Stimulated activated CD4-positive, alpha-beta T cell treated with anti-CD3 and anti-CD28 coated beads, Interleukin-1b, Interleukin-23, amount 100 ng/mL, for 48 hours (primary cell): ENCODE measurements around the gene SPDYE16.
"Not testable (repeated sequence)": the region's sequence is repeated elsewhere in the genome, so short reads cannot be mapped to it uniquely, and the experiment has no call there.

Experiments
- DNase-seq: peaks from one replicate; pipeline ENCODE4 v3.0.0-alpha.2; 2020

The SPDYE16 gene

GRCh38 chr7:76503244-76503643 lies 39.9 kb downstream of the SPDYE16 start:
- not testable (repeated sequence) for DNase-seq

DNA sequence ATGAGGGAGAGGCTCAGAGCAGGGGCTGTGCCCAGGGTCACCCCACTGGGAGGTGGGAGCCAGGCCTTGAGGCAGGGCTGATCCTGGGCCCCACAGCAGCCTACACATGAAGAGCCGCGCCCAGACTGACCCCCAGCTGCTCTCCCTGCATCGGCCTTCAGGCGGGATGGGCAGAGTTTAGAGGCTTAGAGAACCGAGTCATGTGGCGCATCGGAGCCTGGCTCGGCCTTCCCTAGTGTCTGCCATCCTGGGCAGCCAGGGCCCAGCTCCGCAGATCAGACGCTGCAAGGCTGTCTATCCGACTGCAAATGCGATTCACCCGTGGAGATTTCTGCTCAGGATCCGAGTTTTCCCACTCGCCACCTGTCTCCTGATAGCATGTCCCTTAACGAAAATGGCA lies 40.3 kb downstream of the SPDYE16 start:
- not testable (repeated sequence) for DNase-seq

DNA sequence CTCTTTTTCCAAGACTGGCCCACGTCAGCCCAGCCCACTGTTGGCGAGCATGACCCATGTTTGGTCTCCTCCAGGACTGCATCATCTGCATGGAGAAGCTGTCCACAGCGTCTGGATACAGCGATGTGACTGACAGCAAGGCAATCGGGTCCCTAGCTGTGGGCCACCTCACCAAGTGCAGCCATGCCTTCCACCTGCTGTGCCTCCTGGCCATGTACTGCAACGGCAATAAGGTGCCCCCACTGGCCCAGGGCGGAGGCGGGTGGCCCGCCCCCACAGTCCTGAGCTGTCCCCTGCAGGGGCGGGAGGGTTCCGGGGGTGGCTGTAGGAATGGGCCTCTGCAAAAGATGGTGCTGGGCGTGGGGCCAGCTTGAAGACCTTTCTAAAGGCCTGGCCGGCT lies 40.9 kb downstream of the SPDYE16 start:
- not testable (repeated sequence) for DNase-seq

GRCh38 chr7:76499924-76500241 lies 43.2 kb downstream of the SPDYE16 start:
- DNase-seq, result not testable (repeated sequence)

GRCh38 chr7:76499201-76499923 lies 43.7 kb downstream of the SPDYE16 start:
- not testable (repeated sequence) for DNase-seq

DNA sequence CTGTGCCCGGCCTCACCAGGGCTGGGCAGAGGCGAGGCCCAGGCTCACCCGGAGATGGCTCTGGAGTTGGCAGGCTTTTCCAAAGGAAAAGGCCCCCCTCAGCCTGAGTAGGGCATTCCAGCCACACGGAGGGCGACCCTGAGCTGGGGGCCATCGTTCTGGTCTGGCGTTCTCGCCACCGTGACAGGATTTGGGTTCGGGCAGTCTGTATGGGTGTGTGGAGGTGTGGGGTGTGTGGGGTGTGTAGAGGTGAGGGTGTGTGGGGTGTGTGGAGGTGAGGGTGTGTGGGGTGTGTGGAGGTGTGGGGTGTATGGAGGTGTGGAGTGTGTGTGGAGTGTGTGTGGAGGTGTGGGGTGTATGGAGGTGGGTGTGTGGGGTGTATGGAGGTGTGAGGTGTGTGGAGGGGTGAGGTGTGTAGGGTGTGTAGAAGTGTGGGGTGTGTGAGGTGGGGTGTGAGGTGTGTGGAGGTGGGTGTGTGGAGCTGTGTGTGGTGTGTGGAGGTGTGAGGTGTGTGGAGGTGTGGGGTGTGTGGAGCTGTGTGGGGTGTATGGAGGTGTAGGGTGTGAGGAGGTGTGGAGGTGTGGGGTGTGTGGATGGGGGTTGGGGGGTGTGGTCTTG lies 44.4 kb downstream of the SPDYE16 start:
- not testable (repeated sequence) for DNase-seq

DNA sequence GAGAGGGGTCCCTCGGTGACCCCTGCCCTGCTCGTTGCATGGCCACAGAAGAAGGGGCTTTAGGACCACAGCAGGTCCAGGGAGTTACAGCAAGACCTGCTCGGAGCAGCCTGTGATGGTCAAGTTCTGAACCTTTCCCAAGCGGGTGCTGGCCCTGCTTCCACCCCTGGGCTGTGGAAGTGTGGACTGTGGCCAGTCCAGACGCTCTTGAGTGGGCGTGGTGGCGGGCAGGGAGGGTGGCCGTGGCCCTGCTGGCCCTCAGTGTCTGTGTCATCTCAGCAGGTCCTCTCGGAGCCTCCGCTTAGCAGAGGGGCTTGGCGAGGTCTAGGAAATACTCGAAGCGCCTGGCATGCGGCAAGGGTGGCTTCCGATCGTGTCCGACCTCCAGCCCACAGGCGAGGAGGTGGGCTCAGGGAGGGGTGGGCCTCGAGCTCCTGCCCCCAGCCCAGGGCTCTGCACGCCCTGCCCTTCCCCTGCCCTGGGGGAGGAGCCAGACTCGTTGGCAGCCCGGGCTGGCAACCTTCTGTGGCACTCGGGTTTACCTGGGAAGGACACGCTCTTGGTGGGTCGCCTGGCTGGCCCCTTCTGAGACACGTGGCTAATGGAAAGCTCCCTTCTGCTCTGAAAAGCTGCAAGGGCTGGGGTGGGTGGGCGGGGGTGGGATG lies 45.0 kb downstream of the SPDYE16 start:
- not testable (repeated sequence) for DNase-seq

DNA sequence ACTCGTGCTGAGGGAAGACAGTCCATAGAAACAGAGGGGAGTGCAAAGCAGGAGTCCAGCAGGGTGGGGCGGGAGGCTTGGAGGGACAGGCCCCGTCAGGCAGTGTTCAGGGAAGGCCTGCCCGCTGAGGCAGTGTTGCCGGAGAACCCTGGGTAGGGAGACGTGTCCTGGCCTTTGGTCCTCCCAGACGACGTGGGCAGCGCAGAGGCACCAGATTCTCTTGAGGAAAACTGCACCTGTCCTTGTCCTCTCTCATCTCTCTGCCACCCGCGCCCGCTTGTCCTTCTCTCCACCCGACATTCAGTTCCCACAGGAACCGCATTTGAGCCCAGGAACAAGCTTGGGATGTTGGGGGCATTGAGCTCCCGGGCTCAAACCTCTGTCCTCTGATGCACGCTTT lies 47.4 kb downstream of the SPDYE16 start:
- not testable (repeated sequence) for DNase-seq

GRCh38 chr7:76492139-76492538 lies 51.0 kb downstream of the SPDYE16 start:
- not testable (repeated sequence) for DNase-seq

GRCh38 chr7:76487969-76488368 lies 55.1 kb downstream of the SPDYE16 start:
- not testable (repeated sequence) for DNase-seq

- peak; percentile 48 for DNase-seq
Measured at GRCh38 chr7:76486618-76487017, 56.5 kb downstream of the SPDYE16 start.

DNA sequence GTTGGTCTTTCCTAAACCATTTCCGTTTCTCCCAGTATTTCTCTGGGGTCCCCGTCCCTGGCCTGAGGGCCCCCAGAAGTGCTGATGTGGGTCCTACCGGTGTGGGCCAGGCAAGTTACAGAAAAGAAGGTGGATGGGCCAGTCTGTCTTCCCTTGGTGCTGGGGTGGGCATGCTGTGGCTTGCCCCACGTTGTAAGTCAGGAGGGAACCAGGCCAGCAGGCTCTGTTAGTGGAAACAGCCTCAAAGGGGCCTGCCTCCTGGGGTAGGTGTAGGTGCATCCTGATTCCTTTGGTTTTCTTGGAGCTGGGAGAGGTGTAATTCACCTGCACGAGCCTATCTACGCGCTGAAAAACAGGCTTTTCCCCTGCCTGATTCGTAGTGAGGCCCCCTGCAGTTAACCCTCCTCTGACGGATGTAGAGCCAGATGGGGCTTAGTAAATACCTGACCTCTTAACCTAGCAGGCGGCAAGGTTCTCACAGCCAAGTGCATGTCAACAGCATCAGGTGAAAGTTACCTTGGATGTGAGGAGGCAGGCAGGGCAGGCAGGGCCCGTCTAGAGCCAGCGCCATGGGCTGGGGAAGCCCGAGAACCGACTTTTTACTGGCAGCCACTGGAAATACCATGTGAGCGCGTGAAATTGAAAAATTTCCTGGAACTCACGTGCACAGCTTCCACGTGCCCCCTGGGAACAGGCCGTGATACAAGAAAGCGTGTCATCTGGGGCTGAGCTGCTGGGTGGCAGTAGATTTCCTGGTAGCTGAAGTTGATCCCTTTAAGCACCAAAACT lies 57.1 kb downstream of the SPDYE16 start:
- not testable (repeated sequence) for DNase-seq

DNA sequence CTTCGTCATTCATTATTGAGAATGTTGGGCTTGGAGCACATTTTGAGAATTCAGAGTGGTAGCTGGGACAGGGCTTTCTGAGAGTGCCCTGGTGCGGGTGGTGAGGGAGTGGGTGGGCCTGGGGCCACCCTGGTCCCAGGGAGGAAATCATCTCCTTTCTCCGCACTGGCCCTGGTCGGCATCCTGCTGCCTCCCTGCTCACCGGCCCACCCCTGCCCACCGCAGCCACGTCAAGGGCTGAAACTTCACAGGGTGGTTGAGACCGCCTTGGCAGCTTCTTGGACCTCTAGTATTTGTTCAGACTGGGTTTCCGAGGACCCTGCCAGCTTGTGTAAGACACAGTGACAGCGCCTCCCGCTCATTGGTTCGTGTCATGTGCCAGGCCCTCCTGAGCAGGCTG lies 58.6 kb downstream of the SPDYE16 start:
- DNase-seq, result not testable (repeated sequence)

DNA sequence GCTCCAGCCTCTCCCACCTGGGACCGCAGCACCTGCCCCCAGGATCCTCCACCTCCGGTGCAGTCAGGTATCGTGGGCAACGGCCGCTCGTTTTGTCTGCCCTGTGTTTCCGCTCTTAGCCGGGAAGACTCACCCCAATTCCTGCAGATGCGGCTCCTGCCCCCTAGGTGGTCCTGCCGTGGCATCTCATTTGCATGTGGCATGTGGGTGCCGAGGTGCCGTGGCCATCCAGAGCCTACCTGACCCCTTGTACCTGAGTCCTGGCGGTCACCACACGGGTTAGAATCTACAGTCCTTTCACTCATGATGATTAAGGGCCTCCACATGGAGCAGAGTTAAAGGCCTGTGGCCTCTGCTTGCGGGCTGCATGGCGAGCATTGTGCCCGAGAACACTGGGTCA lies 60.0 kb downstream of the SPDYE16 start:
- DNase-seq, result not testable (repeated sequence)

DNA sequence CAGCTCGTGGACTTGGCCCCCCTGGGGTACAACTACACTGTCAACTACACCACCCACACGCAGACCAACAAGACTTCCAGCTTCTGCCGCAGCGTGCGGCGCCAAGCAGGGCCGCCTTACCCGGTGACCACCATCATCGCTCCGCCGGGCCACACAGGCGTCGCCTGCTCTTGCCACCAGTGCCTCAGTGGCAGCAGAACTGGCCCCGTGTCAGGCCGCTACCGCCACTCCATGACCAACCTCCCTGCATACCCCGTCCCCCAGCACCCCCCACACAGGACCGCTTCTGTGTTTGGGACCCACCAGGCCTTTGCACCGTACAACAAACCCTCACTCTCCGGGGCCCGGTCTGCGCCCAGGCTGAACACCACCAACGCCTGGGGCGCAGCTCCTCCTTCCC lies 60.4 kb downstream of the SPDYE16 start:
- DNase-seq, result not testable (repeated sequence)
